ENCODE data around the gene COL21A1.

COL21A1 gene

GRCh38 chr6:56051202-56051598, 196.2 kb downstream of the COL21A1 start:
- Histone ChIP-seq H3K23ac (ENCODE audit: low read depth, low read length, poor library complexity) (no peak overlapping the region), H2BK120ac (ENCODE audit: low read depth, low read length) (no peak overlapping the region), H3K27ac (replicated peaks; ENCODE audit: low read length) (no peak overlapping the region), H2BK12ac (ENCODE audit: low read length) (no peak overlapping the region), H2AFZ (ENCODE audit: low read length) (peak overlapping the region; percentile 32), H3K14ac (ENCODE audit: low read length) (no peak overlapping the region), H2BK5ac (ENCODE audit: low read length) (no peak overlapping the region), H3K4me3 (ENCODE audit: low read length in 2 of 2) (no peak overlapping the region), H3K36me3 (replicated peaks in 1 of 2; ENCODE audit: control insufficient read depth in 2 of 2, insufficient read depth in 2 of 2, low read length in 2 of 2) (no peaks in the 10 kb centered on the region), H4K91ac (ENCODE audit: low read depth, low read length, poor library complexity) (no peak overlapping the region), H3K27me3 (ENCODE audit: control insufficient read depth in 3 of 3, insufficient read depth in 3 of 3, low read depth in 1 of 3, low read length in 3 of 3) (no peaks in the 10 kb centered on the region), H3K18ac (ENCODE audit: low read length) (no peak overlapping the region), H3K79me1 (ENCODE audit: low read depth, low read length) (no peaks in the 10 kb centered on the region), H3K9ac (ENCODE audit: low read depth, low read length, poor library complexity) (no peak overlapping the region), H2AK5ac (ENCODE audit: low read depth, low read length) (no peak overlapping the region), H3K4me2 (ENCODE audit: insufficient read depth, low read length, poor library complexity, severe bottlenecking) (no peak overlapping the region), H4K8ac (ENCODE audit: low read depth, low read length) (no peak overlapping the region), H3K9me3 (replicated peaks in 1 of 2; ENCODE audit: control insufficient read depth in 2 of 2, insufficient read depth in 1 of 2, low read depth in 1 of 2, low read length in 2 of 2) (no peaks in the 10 kb centered on the region), H3K4me1 (ENCODE audit: control insufficient read depth in 2 of 2, insufficient read depth in 1 of 2, low read depth in 1 of 2, low read length in 2 of 2) (peaks cover 2 to 3% of the 10 kb centered on the region in 2 donors), H2BK15ac (ENCODE audit: low read length) (no peak overlapping the region), H3K4ac (ENCODE audit: low read length) (no peak overlapping the region)
- DNase-seq (ENCODE audit: low spot score): no peak

GRCh38 chr6:56050530-56051201, 196.7 kb downstream of the COL21A1 start:
- Histone ChIP-seq H2BK5ac (ENCODE audit: low read length) (no peak overlapping the region), H4K91ac (ENCODE audit: low read depth, low read length, poor library complexity) (no peak overlapping the region), H2AFZ (ENCODE audit: low read length) (peak overlapping the region; percentile 32), H3K36me3 (replicated peaks in 1 of 2; ENCODE audit: control insufficient read depth in 2 of 2, insufficient read depth in 2 of 2, low read length in 2 of 2) (no peaks in the 10 kb centered on the region), H3K9me3 (replicated peaks in 1 of 2; ENCODE audit: control insufficient read depth in 2 of 2, insufficient read depth in 1 of 2, low read depth in 1 of 2, low read length in 2 of 2) (no peaks in the 10 kb centered on the region), H3K4me3 (ENCODE audit: low read length in 2 of 2) (no peak overlapping the region), H3K4me2 (ENCODE audit: insufficient read depth, low read length, poor library complexity, severe bottlenecking) (no peak overlapping the region), H2BK12ac (ENCODE audit: low read length) (no peak overlapping the region), H3K4ac (ENCODE audit: low read length) (no peak overlapping the region), H3K18ac (ENCODE audit: low read length) (no peak overlapping the region), H3K23ac (ENCODE audit: low read depth, low read length, poor library complexity) (no peak overlapping the region), H3K27me3 (ENCODE audit: control insufficient read depth in 3 of 3, insufficient read depth in 3 of 3, low read depth in 1 of 3, low read length in 3 of 3) (no peaks in the 10 kb centered on the region), H3K27ac (replicated peaks; ENCODE audit: low read length) (no peak overlapping the region), H2BK15ac (ENCODE audit: low read length) (no peak overlapping the region), H2BK120ac (ENCODE audit: low read depth, low read length) (no peak overlapping the region), H3K79me1 (ENCODE audit: low read depth, low read length) (no peaks in the 10 kb centered on the region), H3K4me1 (ENCODE audit: control insufficient read depth in 2 of 2, insufficient read depth in 1 of 2, low read depth in 1 of 2, low read length in 2 of 2) (peaks cover 2 to 3% of the 10 kb centered on the region in 2 donors), H2AK5ac (ENCODE audit: low read depth, low read length) (no peak overlapping the region), H3K9ac (ENCODE audit: low read depth, low read length, poor library complexity) (no peak overlapping the region), H3K14ac (ENCODE audit: low read length) (no peak overlapping the region), H4K8ac (ENCODE audit: low read depth, low read length) (no peak overlapping the region)
- DNase-seq (ENCODE audit: low spot score): no peak
- no CpG with 5 or more reads among the region's 3 CpGs for WGBS, 2 donors (ENCODE audit: extremely low coverage in 2 of 2, insufficient read length in 2 of 2, insufficient replicate concordance in 1 of 2)

GRCh38 chr6:56048601-56049000, 198.8 kb downstream of the COL21A1 start:
- no peak overlapping the region for H3K14ac ChIP-seq (ENCODE audit: low read length)
- no peak overlapping the region for H3K27ac ChIP-seq (replicated peaks; ENCODE audit: low read length)
- H2BK12ac ChIP-seq (ENCODE audit: low read length): no peak overlapping the region
- H3K79me1 ChIP-seq (ENCODE audit: low read depth, low read length): no peaks in the 10 kb centered on the region
- H3K4me1 ChIP-seq (ENCODE audit: control insufficient read depth in 2 of 2, insufficient read depth in 1 of 2, low read depth in 1 of 2, low read length in 2 of 2): peaks cover 2 to 3% of the 10 kb centered on the region in 2 donors
- DNase-seq (ENCODE audit: low spot score): no peak
- no peaks in the 10 kb centered on the region for H3K27me3 ChIP-seq (ENCODE audit: control insufficient read depth in 3 of 3, insufficient read depth in 3 of 3, low read depth in 1 of 3, low read length in 3 of 3)
- no peak overlapping the region for H4K91ac ChIP-seq (ENCODE audit: low read depth, low read length, poor library complexity)
- H4K8ac ChIP-seq (ENCODE audit: low read depth, low read length): no peak overlapping the region
- H3K4ac ChIP-seq (ENCODE audit: low read length): no peak overlapping the region
- no peak overlapping the region for H2AK5ac ChIP-seq (ENCODE audit: low read depth, low read length)
- H3K23ac ChIP-seq (ENCODE audit: low read depth, low read length, poor library complexity): no peak overlapping the region
- no peak overlapping the region for H3K4me2 ChIP-seq (ENCODE audit: insufficient read depth, low read length, poor library complexity, severe bottlenecking)
- no CpG with 5 or more reads among the region's 4 CpGs for WGBS, 2 donors (ENCODE audit: extremely low coverage in 2 of 2, insufficient read length in 2 of 2, insufficient replicate concordance in 1 of 2)
- H2BK120ac ChIP-seq (ENCODE audit: low read depth, low read length): no peak overlapping the region
- H3K9me3 ChIP-seq (replicated peaks in 1 of 2; ENCODE audit: control insufficient read depth in 2 of 2, insufficient read depth in 1 of 2, low read depth in 1 of 2, low read length in 2 of 2): no peaks in the 10 kb centered on the region
- no peak overlapping the region for H2BK5ac ChIP-seq (ENCODE audit: low read length)
- H3K4me3 ChIP-seq (ENCODE audit: low read length in 2 of 2): no peak overlapping the region
- H2BK15ac ChIP-seq (ENCODE audit: low read length): no peak overlapping the region
- no peak overlapping the region for H3K18ac ChIP-seq (ENCODE audit: low read length)
- H3K36me3 ChIP-seq (replicated peaks in 1 of 2; ENCODE audit: control insufficient read depth in 2 of 2, insufficient read depth in 2 of 2, low read length in 2 of 2): no peaks in the 10 kb centered on the region
- peak overlapping the region; percentile 43 for H2AFZ ChIP-seq (ENCODE audit: low read length)
- H3K9ac ChIP-seq (ENCODE audit: low read depth, low read length, poor library complexity): no peak overlapping the region

- Histone ChIP-seq H2AFZ (ENCODE audit: low read length) (peak overlapping the region; percentile 43), H3K4me2 (ENCODE audit: insufficient read depth, low read length, poor library complexity, severe bottlenecking) (no peak overlapping the region), H3K4me1 (ENCODE audit: control insufficient read depth in 2 of 2, insufficient read depth in 1 of 2, low read depth in 1 of 2, low read length in 2 of 2) (peaks cover 2 to 3% of the 10 kb centered on the region in 2 donors), H3K14ac (ENCODE audit: low read length) (no peak overlapping the region), H3K27me3 (ENCODE audit: control insufficient read depth in 3 of 3, insufficient read depth in 3 of 3, low read depth in 1 of 3, low read length in 3 of 3) (no peaks in the 10 kb centered on the region), H3K4ac (ENCODE audit: low read length) (no peak overlapping the region), H2BK120ac (ENCODE audit: low read depth, low read length) (no peak overlapping the region), H3K9ac (ENCODE audit: low read depth, low read length, poor library complexity) (no peak overlapping the region), H3K9me3 (replicated peaks in 1 of 2; ENCODE audit: control insufficient read depth in 2 of 2, insufficient read depth in 1 of 2, low read depth in 1 of 2, low read length in 2 of 2) (no peaks in the 10 kb centered on the region), H3K36me3 (replicated peaks in 1 of 2; ENCODE audit: control insufficient read depth in 2 of 2, insufficient read depth in 2 of 2, low read length in 2 of 2) (no peaks in the 10 kb centered on the region), H2AK5ac (ENCODE audit: low read depth, low read length) (no peak overlapping the region), H3K23ac (ENCODE audit: low read depth, low read length, poor library complexity) (no peak overlapping the region), H3K18ac (ENCODE audit: low read length) (no peak overlapping the region), H3K27ac (replicated peaks; ENCODE audit: low read length) (no peak overlapping the region), H3K4me3 (ENCODE audit: low read length in 2 of 2) (no peak overlapping the region), H3K79me1 (ENCODE audit: low read depth, low read length) (no peaks in the 10 kb centered on the region), H4K8ac (ENCODE audit: low read depth, low read length) (no peak overlapping the region), H4K91ac (ENCODE audit: low read depth, low read length, poor library complexity) (no peak overlapping the region), H2BK15ac (ENCODE audit: low read length) (no peak overlapping the region), H2BK5ac (ENCODE audit: low read length) (no peak overlapping the region), H2BK12ac (ENCODE audit: low read length) (no peak overlapping the region)
- no CpG with 5 or more reads among the region's 2 CpGs for WGBS, 2 donors (ENCODE audit: extremely low coverage in 2 of 2, insufficient read length in 2 of 2, insufficient replicate concordance in 1 of 2)
- DNase-seq (ENCODE audit: low spot score): no peak
Measured at GRCh38 chr6:56047931-56048540, 199.3 kb downstream of the COL21A1 start.
